Activated CD8-positive, alpha-beta memory T cell treated with anti-CD3 and anti-CD28 coated beads, Interleukin-2, amount 50 U/mL, for 24 hours (primary cell): ENCODE measurements around the gene H6PD.

ENCODE experiments used
- DNase-seq: peaks from one replicate; pipeline ENCODE4 v3.0.0-alpha.2; 2020; ENCODE audit errors: extremely low read depth

H6PD gene, protein sequence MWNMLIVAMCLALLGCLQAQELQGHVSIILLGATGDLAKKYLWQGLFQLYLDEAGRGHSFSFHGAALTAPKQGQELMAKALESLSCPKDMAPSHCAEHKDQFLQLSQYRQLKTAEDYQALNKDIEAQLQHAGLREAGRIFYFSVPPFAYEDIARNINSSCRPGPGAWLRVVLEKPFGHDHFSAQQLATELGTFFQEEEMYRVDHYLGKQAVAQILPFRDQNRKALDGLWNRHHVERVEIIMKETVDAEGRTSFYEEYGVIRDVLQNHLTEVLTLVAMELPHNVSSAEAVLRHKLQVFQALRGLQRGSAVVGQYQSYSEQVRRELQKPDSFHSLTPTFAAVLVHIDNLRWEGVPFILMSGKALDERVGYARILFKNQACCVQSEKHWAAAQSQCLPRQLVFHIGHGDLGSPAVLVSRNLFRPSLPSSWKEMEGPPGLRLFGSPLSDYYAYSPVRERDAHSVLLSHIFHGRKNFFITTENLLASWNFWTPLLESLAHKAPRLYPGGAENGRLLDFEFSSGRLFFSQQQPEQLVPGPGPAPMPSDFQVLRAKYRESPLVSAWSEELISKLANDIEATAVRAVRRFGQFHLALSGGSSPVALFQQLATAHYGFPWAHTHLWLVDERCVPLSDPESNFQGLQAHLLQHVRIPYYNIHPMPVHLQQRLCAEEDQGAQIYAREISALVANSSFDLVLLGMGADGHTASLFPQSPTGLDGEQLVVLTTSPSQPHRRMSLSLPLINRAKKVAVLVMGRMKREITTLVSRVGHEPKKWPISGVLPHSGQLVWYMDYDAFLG

DNA sequence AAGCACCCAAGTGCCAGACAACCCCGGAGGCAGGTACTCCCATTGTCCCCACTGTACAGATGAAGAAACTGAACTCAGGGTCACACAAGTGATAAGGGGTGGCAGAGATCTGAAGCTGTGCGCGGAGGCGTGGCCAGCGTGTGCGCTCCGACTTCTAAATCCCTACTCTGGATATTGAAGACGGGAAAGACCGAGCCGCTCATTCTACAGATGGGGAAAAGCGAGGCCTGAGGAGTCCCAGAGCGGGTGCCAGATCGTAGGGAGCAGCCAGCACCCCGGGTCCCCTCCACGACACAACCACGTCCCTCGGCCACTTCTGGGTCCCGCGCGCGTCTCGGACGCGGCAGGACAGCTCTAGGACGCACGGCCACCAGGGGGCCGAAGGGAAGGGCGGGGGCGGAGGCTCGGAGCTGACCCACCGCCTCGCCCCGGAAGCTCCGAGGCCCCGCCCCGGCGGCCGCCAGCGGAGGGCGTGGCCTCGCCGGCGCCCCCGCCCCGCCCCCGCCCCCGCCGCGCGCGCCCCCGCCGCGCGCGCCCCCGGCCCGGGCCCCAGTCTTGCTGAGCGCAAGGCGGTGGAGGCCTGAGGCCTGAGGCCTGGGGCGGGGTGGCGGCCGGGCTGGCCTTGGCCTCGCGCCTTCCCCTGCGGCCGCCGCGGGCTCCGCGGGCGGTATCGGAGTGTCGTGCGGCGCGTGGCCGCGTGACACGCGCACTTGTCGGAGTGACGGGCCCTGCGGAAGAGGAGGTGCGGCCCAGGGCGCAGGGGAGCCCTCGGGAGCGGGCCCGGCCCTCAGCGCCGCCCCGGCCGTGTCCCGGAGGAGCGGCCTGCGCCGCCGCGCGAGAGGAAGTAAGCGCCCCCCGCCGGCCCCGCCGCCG is at the start of gene H6PD:
TSS of gene H6PD (plus strand) at position 552 of the 873 bp plus-strand sequence. CDS start 10,161 bp downstream, outside the sequence.
- peak; percentile 8 for DNase-seq

DNA sequence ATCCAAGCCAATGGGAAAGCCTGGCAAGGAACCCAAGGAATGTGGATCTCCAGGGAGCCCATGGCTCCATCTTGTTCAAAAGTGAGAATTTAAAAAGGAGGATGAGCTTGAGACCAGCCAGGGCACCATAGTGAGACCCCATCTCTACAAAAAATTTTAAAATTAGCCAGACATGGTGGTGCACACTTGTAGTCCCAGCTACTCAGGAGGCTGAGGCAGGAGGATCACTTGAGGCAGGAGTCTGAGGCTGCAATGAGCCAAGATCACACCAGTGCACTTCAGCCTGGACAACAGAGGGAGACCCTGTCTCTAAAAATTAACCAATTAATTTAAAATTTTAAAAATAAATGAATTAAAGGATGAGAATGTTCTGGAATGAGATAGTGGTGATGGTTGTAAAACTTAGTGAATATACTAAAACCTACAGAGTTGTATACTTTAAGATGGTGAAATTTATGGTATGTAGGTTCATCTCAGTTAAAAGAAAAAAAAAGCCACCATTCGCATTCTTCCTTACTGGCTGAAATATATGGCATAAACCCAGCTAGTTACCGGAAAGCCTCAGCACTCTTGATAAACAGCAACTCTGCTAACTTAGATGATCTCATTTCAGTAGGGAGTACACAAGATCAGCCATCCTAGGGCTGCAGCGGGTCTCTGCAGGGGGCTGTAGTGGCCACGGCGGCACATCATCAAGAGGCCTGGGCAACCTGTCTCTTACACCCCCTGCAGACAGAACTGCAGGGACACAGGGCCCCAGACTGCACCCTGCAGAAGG is 48.3 kb upstream of the H6PD start:
- DNase-seq, result no peak

DNA sequence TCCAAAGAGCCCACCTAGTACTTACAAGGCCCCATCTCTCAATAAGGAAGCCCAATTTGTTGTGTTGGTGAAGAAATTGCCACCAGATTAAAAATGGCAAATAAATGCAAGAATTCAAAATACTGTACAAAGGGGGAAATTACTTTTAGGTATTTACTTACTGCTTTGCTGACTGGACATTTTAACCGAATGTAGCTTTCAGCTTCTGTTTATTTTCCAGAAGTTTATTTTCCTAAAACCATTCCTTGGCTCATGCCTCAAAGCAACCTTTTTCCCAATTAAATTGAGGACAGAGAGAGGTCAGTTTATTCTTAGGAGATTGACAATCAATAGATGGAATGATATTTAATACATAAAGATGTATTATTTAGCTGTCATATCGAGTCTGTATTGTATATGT is 47.6 kb upstream of the H6PD start:
- DNase-seq, result no peak

DNA sequence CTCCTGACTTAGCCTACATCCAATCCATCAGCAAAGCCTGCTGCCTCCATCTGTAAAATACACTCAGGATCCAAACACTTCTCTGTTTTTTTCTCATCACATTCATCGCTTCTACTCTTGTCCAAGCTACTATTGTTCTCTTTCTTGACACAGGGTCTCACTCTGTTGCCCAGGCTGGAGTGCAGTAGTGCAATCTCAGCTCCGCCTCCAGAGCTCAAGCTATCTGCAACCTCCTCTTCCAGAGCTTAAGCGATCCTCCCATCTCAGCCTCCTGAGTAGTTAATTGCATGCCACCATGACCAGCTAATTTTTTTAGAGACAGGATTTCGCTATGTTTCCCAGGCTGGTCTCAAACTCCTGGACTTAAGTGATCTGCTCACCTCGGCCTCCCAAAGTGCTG is 44.3 kb upstream of the H6PD start:
- no peak for DNase-seq

DNA sequence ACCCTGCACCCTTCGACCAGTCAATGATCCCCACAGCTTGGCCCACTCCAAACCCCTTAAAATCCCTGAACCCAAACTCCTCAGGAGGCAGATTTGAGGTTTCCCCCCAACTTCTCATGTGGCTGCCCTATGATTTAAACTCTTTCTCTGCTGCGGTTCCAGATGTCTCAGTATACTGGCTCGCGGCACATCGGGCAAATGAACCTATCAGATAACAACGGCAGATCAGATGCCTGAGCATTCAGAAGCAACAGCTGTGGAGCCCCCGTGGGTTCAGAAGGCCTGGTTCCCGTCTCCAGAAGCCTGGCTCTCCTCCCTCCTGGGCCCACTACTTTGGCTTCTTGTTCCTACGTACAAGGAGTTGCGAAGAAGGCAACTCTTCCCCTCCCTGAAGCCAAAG is 43.3 kb upstream of the H6PD start:
- DNase-seq, result no peak

DNA sequence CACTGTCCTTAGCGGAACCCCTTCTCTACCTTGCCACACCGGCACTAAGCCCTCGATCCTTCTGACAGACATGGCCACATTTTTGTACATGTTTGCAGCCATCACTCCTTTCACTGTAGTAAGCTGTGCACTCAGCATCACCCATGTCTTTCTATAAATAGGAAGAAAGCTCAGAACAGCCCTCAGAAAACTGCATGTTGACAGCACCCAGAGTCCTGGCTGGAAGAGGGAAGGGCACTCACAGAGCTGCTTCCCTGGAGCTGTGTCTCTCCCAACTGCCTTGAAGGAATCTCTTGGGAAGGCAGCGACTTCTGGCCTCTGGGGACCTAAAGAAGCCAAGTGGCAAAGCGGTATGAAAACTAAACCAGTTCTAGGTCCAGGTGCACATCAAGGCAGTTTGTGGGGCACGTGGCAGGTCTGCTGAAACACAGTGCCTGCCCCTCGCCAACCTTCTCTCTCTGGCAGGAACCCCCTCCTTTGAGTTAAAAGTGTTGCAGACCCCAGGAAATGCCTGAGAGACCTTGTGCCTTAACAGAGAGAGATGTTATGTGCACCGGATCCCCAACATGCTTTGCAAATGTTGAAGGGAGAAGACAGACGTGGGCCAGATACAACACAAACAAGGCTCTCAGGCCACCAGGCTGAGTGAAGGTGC is 41.9 kb upstream of the H6PD start:
- no peak for DNase-seq

DNA sequence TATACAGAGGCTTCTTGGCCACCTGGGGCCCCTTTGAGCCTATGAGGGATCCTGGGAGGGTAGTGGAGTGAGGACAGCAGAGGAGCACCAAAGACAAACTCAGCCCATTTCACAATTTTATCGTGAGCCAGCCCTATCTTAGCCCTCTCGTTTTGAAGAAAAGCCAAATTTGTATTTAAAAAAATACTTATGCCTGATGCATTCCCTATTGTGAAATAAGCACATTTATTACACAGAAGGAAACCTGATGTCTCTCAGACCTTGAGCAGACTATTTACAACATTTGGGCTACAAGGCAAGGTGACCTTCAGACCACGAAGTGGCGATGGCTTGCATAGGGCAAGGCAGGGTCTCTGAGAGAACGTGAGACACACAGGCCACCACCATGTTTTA is 41.3 kb upstream of the H6PD start:
- DNase-seq, result no peak

DNA sequence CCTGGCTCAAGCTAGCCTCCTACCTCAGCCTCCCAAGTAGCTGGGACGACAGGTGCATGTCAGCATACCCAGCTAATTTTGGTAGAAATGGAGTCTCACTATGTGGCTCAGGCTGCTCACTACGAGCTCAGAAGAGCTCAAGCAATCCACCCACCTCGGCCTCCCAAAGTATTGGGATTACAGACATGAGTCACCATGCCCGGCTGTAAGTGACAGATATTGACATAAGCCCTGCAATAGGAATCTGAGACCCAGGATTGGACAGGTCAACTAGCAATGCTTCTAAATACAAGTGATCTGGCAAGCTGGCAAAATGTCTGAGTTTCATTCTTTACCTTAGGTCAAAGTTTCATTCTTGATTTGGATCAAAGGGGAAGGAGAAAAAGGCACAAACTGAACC is 40.5 kb upstream of the H6PD start:
- no peak for DNase-seq

DNA sequence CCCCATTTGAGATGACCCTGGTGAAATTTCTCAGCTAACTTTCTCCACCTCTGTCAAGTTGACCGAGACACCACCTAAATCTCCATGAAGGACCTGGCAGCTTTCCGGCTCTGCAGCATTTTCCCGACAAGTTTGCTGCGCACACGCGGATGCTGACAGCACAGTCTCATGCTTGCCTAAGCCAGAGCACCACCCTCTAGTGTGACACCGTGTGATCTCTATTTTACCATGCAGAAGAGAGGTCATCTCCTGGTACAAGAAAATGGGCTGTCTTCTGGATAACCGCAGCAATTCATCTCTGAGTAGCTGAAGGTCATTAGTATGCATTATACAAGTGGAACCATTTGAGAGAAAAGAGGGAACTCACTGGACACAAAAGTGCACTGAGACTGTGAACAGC is 38.9 kb upstream of the H6PD start:
- DNase-seq, result no peak

DNA sequence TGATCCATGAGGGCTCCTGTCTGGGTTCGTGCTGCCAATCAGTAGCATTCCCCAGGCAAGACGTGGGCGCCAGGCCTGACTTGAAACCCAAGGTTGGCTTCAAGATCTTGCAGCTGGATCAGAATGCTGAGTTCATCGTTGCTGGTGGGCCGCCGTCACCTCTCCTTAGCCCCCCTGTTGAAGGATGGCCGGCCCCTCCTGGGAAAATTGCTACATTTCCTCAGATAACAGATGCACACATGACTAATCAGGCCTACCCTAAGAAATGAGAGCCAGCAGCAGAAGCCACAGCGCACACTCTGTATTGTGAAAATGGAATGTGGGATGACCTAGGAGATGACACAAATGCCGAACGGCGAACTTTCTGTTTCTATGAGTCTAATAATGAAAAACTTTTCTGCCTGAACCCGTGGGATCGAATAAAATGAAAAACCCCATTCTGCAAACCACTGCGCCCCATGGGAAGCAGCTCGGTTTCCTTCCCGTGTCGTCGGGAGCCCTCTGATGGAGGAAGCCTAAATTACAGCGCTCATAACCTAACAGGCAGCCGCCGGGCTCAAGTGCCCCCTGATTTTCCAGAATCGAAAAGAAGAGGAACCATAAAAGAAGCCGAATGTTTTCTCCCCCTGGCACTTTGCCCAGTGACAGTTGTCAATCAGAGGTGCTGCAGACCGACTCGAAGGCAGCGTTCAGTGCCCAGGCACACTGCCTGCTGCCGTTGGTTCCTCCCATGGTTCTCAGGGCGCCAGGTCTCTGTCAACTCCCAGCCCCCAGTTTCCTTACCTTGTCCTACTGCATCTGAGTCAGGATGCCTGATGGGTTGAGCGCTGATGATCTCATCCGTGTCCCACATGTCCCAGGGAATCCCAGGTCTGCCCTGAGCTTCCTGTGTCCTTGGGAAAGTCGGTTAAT is 38.2 kb upstream of the H6PD start:
- DNase-seq, result peak; percentile 25

DNA sequence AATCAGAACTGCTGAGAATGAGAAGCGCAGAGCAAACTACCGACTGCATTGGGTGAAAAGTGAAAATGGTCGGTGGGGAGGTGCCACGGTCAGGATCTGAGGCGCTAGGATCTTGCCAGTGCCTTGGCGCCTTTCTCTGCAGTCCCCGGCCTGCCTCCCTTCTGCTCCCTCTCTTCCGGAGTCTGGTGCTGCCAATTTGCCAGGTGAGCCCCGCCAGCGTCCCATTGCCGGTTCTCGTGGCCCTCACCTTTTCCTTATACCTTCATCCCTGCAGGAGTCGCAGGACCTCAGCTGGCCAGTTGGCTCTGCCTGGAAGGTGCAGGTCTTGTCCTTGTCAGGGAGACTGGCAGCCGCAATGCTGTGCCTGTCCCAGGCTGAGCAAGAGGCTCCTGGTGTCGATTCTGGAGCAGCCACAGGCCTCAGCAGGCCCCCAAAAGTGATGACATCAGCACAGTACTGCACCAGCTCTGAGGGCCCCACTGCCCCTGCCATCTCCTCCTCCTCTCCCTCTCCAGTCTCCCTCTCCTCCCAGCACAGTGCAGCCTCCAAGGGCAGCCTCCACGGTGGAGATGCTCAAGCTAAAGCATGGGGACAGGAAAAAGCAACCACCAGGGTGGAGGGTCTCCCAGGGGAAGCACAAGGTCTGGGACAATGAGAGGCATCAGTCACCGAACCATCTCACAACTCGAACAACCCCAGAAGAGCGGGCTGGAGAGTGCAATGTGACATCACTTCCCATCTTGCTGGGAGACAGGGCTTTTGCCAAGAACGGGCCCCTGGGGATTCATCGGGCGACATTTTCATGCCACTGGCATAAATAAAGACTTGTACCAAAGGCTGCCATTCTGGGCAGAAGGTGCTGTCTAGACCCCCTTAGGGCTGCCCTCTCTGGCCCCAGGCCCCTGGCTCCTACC is 37.1 kb upstream of the H6PD start:
- DNase-seq, result no peak

DNA sequence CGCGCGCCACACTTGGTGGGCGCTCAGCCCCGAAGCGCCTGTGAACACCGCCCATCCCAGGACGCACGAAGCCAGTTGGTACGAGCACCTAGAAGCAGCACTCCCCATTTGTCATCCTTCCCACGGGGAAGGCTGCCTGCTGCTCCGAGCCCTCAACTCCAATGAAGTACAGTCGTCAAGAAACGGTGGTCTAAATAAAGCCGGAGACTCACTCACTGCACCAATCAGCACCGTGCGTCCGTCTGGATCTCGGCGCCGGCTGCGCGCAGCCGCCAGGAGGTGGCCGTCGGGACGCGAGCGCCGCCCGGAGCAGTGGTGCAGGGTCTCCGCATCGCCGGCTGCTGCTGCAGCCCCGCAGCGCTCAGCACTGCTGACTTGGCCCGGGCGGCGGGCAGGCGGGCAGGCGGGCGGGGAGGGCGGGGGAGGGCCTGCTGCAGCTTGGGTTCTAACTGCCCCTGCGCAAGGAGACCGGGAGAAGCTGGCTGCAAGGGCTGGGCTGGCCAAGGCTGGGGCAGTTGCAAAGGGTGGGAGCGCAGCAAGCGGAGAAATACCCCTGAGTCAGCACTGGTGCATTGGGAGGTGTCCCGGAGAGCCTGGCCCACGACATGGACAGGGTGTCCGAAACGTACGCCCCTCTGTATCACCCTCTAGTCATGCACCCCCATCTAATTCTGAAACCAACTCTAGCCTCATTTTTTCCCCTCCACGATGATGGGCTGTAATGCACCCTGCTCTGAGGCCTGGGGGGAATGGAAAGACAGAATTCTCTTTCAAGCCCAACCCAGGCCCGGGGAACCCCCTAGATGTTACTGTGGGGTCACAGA is 35.8 kb upstream of the H6PD start:
- DNase-seq, result no peak

DNA sequence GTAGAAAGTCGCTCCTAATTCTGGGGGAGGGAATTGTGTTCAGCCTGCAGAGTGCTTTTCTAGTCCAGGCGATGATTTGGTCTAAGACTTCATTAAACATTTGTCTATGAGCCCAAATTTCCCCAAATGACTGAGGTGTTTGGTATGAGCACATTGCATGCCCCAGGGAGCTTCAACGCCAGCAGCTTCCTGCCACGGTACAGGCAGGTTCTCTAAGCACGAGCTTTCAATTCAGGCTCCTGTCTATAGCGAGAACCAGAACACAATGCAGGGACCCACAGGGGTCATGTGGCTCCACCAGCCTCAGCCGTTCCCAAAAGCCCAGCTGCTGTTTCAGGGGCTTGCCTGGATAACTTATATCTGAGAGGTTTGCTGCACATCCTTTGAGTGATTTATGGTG is 34.1 kb upstream of the H6PD start:
- no peak for DNase-seq

DNA sequence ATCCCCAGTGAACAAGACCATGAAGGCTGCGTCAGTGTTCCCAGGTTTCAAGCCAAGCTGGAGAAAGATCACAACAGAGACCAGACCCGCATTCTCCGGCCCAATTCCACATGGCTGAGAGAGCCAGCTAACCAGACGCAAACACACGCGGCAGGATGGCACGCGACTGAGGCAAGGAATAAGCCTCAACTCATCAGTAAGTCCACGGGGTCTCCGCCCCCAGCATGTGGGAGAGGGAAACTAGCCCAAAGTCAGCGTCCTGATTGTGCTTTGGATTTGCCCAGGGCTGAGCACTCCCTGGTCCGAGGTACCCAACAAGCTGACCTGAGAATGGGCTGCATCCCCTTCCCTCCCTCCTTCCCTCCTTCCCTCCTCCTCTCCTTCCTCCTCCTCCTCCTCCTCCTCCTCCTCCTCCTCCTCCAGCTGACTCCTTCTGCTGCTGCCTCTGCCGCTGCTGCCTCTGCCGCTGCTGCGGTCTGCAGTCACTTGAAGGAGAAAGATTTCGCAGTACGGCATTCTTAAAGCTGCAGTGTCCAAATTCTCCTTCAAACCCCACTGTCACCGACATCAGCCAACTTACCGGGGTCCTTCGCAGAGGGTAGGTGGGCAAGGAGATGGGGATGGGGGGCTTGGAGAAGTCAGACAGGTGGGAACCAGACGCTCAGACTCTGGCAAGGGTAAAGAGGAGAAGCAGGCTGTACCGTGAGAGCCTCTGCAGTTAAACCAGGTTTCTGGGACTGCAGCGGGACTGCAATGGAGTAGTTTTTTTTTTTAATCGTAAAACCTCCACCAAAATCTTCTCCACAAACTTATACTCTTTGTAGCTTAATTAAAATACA is 33.0 kb upstream of the H6PD start:
- no peak for DNase-seq

DNA sequence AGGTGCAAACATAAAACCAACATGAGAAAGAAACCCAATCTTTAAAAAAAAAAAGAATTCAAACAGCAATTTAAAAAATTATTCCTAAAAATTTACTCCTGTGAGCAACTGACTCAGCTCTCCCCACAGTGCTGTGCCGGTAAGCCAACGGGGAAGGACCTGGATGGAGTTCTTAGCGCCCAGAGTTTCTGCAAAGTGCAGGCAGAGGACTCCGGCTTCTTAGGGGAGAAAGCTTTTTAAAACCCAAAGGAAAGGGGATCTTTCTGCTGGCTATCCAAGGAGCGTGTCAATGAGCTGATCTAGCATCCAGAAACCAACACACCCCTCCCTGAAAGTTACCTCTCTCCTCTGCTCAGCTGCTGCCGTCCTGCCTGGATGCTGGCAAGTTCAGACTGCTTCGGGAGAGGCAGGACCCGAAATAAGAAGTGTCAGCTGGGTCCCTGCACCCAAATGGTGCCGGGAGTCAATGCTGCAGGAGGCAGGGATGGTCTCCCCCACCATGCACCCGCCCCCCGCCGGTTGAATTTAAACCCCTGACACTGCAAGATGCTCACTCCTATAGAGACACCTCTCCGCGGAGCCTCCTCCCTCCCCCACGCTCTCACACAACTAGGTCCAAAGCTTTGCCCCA is 32.2 kb upstream of the H6PD start:
- DNase-seq, result no peak

DNA sequence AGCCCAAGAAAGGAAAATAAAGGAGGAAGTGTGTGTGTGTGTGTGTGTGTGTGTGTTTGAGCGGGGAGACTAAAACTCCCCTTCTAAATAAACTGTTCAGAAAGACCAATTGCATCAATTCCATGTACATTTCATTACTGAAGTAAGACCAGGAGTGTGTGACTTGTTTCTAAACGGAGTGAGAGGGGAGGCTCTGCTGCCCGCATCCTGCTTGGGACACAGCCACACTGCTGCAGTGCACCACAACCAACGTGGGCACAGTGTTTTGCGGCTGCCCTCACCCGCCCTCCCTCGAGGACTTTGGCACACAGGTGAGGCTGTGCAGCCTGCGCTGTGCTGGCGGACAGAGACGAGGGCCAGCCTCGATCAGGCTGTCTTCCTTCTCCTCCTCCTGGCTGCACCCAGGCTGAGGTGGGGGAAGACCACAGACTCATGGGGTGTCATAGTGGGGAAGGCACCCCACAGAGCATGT is 31.0 kb upstream of the H6PD start:
- no peak for DNase-seq
